Smooth muscle cell of the umbilical artery (primary cell): ENCODE measurements around the gene MTO1. TPM values are rescaled to one million over a fixed set of nuclear protein-coding genes. Genes with fewer than 3 reads are reported as not detected.

Experiments used
- total RNA-seq: library from RNA; depleted of rRNA; stranded (reverse); fragments of >200 nt; gene quantifications from 2 replicates; pipeline ENCODE4 v1.2.3, GENCODE V29; 2014

Gene MTO1, protein sequence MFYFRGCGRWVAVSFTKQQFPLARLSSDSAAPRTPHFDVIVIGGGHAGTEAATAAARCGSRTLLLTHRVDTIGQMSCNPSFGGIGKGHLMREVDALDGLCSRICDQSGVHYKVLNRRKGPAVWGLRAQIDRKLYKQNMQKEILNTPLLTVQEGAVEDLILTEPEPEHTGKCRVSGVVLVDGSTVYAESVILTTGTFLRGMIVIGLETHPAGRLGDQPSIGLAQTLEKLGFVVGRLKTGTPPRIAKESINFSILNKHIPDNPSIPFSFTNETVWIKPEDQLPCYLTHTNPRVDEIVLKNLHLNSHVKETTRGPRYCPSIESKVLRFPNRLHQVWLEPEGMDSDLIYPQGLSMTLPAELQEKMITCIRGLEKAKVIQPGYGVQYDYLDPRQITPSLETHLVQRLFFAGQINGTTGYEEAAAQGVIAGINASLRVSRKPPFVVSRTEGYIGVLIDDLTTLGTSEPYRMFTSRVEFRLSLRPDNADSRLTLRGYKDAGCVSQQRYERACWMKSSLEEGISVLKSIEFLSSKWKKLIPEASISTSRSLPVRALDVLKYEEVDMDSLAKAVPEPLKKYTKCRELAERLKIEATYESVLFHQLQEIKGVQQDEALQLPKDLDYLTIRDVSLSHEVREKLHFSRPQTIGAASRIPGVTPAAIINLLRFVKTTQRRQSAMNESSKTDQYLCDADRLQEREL
- 36.4 and 49.9 TPM in 2 replicates for total RNA-seq

DNA sequence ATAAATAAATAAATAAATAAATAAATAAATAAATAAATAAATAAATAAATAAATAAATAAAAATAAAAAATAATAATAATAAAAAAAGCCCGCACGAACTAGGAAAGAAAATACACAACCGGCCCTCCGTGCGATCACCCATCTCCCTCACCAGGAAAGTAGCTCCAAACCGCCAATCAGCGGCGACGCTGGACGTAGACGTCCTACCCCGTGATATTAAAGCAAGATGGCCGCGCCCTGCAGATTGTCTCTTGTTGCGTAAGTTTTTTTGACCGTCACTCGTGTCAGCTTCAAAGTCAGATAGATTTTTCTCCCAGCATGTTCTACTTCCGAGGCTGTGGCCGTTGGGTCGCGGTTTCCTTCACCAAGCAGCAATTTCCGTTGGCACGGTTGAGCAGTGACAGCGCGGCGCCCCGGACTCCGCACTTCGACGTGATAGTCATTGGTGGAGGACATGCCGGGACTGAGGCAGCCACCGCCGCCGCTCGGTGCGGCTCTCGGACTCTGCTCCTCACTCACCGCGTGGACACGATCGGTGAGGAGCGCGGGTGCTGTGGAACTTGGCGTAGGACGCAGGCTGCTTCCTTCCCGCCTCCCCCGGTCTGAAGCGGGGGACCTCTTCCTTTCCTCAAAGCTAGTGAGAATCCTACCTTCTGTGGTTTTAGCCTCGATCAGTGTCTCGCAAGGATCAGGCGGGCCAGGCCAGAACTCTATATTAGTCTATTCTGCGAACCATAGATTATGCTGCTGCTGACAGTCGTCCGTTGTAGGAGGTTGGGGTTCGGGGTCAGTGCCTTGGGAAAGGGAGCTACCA lies at the start of gene MTO1:
Gene MTO1 (plus strand): TSS at position 201 of the 814 bp plus-strand sequence. CDS start 118 bp downstream, at position 319.

DNA sequence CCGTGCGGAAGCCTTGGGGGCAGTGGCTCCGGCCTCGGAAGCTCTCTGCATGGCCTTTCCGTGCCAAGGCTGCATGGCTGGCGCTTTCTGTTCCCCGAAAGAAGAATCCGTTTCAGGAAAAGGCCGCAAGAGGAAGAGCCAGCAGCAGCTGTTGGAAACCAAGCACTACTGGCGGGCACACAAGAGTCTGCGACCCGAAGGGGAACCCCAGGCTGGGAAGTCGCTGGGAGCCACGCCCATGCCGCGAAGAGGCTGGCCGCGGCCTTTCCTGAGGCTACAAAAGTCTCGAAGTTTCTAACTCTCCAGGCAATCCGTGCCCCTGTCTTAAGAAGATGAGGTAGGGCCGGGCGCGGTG lies 9.5 kb upstream of the MTO1 start, which contains the start of gene CGAS:
Gene CGAS (minus strand): TSS at position 191 of the 355 bp plus-strand sequence. CDS start 116 bp downstream, at position 75.

DNA sequence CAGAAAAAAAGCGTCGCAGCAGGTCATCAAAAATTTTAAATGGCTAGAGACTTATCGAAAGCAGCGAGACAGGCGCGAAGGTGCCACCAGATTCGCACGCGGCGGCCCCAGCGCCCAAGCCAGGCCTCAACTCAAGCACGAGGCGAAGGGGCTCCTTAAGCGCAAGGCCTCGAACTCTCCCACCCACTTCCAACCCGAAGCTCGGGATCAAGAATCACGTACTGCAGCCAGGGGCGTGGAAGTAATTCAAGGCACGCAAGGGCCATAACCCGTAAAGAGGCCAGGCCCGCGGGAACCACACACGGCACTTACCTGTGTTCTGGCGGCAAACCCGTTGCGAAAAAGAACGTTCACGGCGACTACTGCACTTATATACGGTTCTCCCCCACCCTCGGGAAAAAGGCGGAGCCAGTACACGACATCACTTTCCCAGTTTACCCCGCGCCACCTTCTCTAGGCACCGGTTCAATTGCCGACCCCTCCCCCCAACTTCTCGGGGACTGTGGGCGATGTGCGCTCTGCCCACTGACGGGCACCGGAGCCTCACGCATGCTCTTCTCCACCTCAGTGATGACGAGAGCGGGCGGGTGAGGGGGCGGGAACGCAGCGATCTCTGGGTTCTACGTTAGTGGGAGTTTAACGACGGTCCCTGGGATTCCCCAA lies 59.3 kb downstream of the MTO1 start, which contains the start of gene EEF1A1:
Gene EEF1A1 (minus strand): TSS at position 345 of the 663 bp plus-strand sequence. CDS start 1,006 bp downstream, outside the sequence.

Other genes starting within 250 kb of the MTO1 start
- not detected in 2 replicates for gene KHDC1L, start 236.2 kb upstream of the MTO1 start, total RNA-seq
- 3.0 and 3.3 TPM in 2 replicates for gene KHDC1, start 198.5 kb upstream of the MTO1 start, total RNA-seq
- gene DPPA5, start 107.5 kb upstream of the MTO1 start, total RNA-seq = not detected in 2 replicates
- not detected in 2 replicates for gene KHDC3L, start 99.1 kb upstream of the MTO1 start, total RNA-seq
- gene OOEP, start 91.8 kb upstream of the MTO1 start, total RNA-seq = not detected in 2 replicates
- 0.59 and 1.8 TPM in 2 replicates for gene DDX43, start 66.9 kb upstream of the MTO1 start, total RNA-seq
- 5.6 and 7.1 TPM in 2 replicates for gene CGAS, start 9.4 kb upstream of the MTO1 start, total RNA-seq
- 20,106 and 29,417 TPM in 2 replicates for gene EEF1A1, start 59.3 kb downstream of the MTO1 start, total RNA-seq
- gene SLC17A5, start 192.3 kb downstream of the MTO1 start, total RNA-seq = 45.7 and 62.7 TPM in 2 replicates
- 22.0 and 58.7 TPM in 2 replicates for gene CD109, start 234.5 kb downstream of the MTO1 start, total RNA-seq